ENCODE data around the gene LYRM2. TPM values are rescaled to one million over a fixed set of nuclear protein-coding genes. Genes with fewer than 3 reads are reported as not detected.

Gene LYRM2
- total RNA-seq, 1 experiment from 2014 or later = 10.5 TPM

GRCh38 chr6:89554106-89554505 is 84.4 kb downstream of the LYRM2 start:
- ChIA-PET POLR2A (ENCODE audit: unreplicated experiment) (no interaction called here), CTCF (no interaction called here)
- Histone ChIP-seq H3K36me3 (ENCODE audit: low read depth, low read length) (no peaks in the 10 kb centered on the region), H3F3A (ENCODE audit: low read length, unreplicated experiment) (no peaks in the 10 kb centered on the region), H3K4me1 (ENCODE audit: insufficient read depth, low read length) (no peaks in the 10 kb centered on the region), H3K9me3 (ENCODE audit: low read length) (no peaks in the 10 kb centered on the region), H3K9me2 (replicated peaks; ENCODE audit: low read length) (no peaks in the 10 kb centered on the region), H3K27ac (ENCODE audit: low read length) (no peak overlapping the region), H3K79me2 (ENCODE audit: low read length) (no peaks in the 10 kb centered on the region), H3K4me2 (ENCODE audit: low read length) (no peak overlapping the region), H3K9ac (ENCODE audit: low read length) (no peak overlapping the region), H4K20me1 (ENCODE audit: low read length) (no peaks in the 10 kb centered on the region), H3K4me3 (ENCODE audit: low read length) (no peak overlapping the region), H2AFZ (ENCODE audit: low read length) (no peak overlapping the region), H3K27me3 (ENCODE audit: low read length) (no peaks in the 10 kb centered on the region)
- intact Hi-C loops (cut with micrococcal nuclease) = no loop called here
- TF ChIP-seq EZH2 (IDR thresholded peaks at IDR 0.05; ENCODE audit: low read length, unreplicated experiment) (no peak), EZH2phosphoT487 (IDR thresholded peaks at IDR 0.05; ENCODE audit: borderline replicate concordance, low read length) (no peak)
- TF ChIP-seq, protein P1, sequence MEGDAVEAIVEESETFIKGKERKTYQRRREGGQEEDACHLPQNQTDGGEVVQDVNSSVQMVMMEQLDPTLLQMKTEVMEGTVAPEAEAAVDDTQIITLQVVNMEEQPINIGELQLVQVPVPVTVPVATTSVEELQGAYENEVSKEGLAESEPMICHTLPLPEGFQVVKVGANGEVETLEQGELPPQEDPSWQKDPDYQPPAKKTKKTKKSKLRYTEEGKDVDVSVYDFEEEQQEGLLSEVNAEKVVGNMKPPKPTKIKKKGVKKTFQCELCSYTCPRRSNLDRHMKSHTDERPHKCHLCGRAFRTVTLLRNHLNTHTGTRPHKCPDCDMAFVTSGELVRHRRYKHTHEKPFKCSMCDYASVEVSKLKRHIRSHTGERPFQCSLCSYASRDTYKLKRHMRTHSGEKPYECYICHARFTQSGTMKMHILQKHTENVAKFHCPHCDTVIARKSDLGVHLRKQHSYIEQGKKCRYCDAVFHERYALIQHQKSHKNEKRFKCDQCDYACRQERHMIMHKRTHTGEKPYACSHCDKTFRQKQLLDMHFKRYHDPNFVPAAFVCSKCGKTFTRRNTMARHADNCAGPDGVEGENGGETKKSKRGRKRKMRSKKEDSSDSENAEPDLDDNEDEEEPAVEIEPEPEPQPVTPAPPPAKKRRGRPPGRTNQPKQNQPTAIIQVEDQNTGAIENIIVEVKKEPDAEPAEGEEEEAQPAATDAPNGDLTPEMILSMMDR (conservative IDR thresholded peaks at IDR 0.05; ENCODE audit: low read depth, low read length) = no peak
- ATAC-seq = no peak
- DNase-seq = no peak
- BruUV-seq (replicated peaks) = no TSS peak

GRCh38 chr6:89553431-89553830 is 85.1 kb downstream of the LYRM2 start:
- no peak for ATAC-seq
- POLR2A ChIA-PET (ENCODE audit: unreplicated experiment) = no interaction called here
- Histone ChIP-seq H3F3A (ENCODE audit: low read length, unreplicated experiment) (no peaks in the 10 kb centered on the region), H3K27ac (ENCODE audit: low read length) (no peak overlapping the region), H3K4me1 (ENCODE audit: insufficient read depth, low read length) (no peaks in the 10 kb centered on the region), H3K79me2 (ENCODE audit: low read length) (no peaks in the 10 kb centered on the region), H2AFZ (ENCODE audit: low read length) (no peak overlapping the region), H3K9ac (ENCODE audit: low read length) (no peak overlapping the region), H3K4me3 (ENCODE audit: low read length) (no peak overlapping the region), H4K20me1 (ENCODE audit: low read length) (no peaks in the 10 kb centered on the region), H3K9me3 (ENCODE audit: low read length) (no peaks in the 10 kb centered on the region), H3K4me2 (ENCODE audit: low read length) (no peak overlapping the region), H3K27me3 (ENCODE audit: low read length) (no peaks in the 10 kb centered on the region), H3K9me2 (replicated peaks; ENCODE audit: low read length) (no peaks in the 10 kb centered on the region), H3K36me3 (ENCODE audit: low read depth, low read length) (no peaks in the 10 kb centered on the region)
- TF ChIP-seq EZH2phosphoT487 (IDR thresholded peaks at IDR 0.05; ENCODE audit: borderline replicate concordance, low read length) (no peak), EZH2 (IDR thresholded peaks at IDR 0.05; ENCODE audit: low read length, unreplicated experiment) (no peak)
- TF ChIP-seq, protein P1 (conservative IDR thresholded peaks at IDR 0.05; ENCODE audit: low read depth, low read length) = no peak
- CTCF ChIA-PET = no interaction called here
- no TSS peak for BruUV-seq (replicated peaks)
- no peak for DNase-seq
- intact Hi-C loops (cut with micrococcal nuclease) = no loop called here

GRCh38 chr6:89547281-89547680 is 91.3 kb downstream of the LYRM2 start:
- H4K20me1 ChIP-seq (ENCODE audit: low read length) = no peaks in the 10 kb centered on the region
- no peak overlapping the region for H2AFZ ChIP-seq (ENCODE audit: low read length)
- H3K36me3 ChIP-seq (ENCODE audit: low read depth, low read length) = no peaks in the 10 kb centered on the region
- POLR2A ChIA-PET (ENCODE audit: unreplicated experiment) = no interaction called here
- no TSS peak for BruUV-seq (replicated peaks)
- no peaks in the 10 kb centered on the region for H3K9me3 ChIP-seq (ENCODE audit: low read length)
- H3K4me3 ChIP-seq (ENCODE audit: low read length) = no peak overlapping the region
- H3K4me2 ChIP-seq (ENCODE audit: low read length) = no peak overlapping the region
- no peaks in the 10 kb centered on the region for H3F3A ChIP-seq (ENCODE audit: low read length, unreplicated experiment)
- H3K27ac ChIP-seq (ENCODE audit: low read length) = no peak overlapping the region
- TF ChIP-seq EZH2 (IDR thresholded peaks at IDR 0.05; ENCODE audit: low read length, unreplicated experiment) = no peak
- TF ChIP-seq EZH2phosphoT487 (IDR thresholded peaks at IDR 0.05; ENCODE audit: borderline replicate concordance, low read length) = no peak
- TF ChIP-seq, protein P1 (conservative IDR thresholded peaks at IDR 0.05; ENCODE audit: low read depth, low read length) = no peak
- ATAC-seq (no peak), DNase-seq (no peak)
- intact Hi-C loops (cut with micrococcal nuclease) = no loop called here
- no peaks in the 10 kb centered on the region for H3K79me2 ChIP-seq (ENCODE audit: low read length)
- H3K4me1 ChIP-seq (ENCODE audit: insufficient read depth, low read length) = no peaks in the 10 kb centered on the region
- CTCF ChIA-PET = no interaction called here
- no peaks in the 10 kb centered on the region for H3K9me2 ChIP-seq (replicated peaks; ENCODE audit: low read length)
- no peak overlapping the region for H3K9ac ChIP-seq (ENCODE audit: low read length)
- H3K27me3 ChIP-seq (ENCODE audit: low read length) = no peaks in the 10 kb centered on the region

Data from PC-3 (cell line).